Measurements from ENCODE around the gene ZFP92. TPM values are rescaled to one million over a fixed set of nuclear protein-coding genes. Genes with fewer than 3 reads are reported as not detected.
A peak's percentile ranks its signal among the peaks of the same experiment; 100 is the strongest.

ZFP92 gene
- total RNA-seq = 0.96 TPM

GRCh38 chrX:153411255-153411987 is at the start of gene ZFP92:
Gene ZFP92 (plus strand): TSS chrX:153411472. CDS start chrX:153418323, 6,851 bp downstream.
- Histone ChIP-seq H3K9me3 (no peaks in the 10 kb centered on the region), H3K27me3 (peaks cover 5% of the 10 kb centered on the region)

GRCh38 chrX:153361781-153362397 is 49.4 kb upstream of the ZFP92 start:
- H3K9me3 ChIP-seq = no peaks in the 10 kb centered on the region
- DNase-seq (ENCODE audit: low spot score in 2 of 2) = no peak
- intact Hi-C loops (cut with DNase I) = no loop called here
- no peaks in the 10 kb centered on the region for H3K4me1 ChIP-seq
- H3K4me3 ChIP-seq = no peak overlapping the region
- H3K27me3 ChIP-seq = no peaks in the 10 kb centered on the region
- no peaks in the 10 kb centered on the region for H3K36me3 ChIP-seq
- H3K27ac ChIP-seq = no peak overlapping the region
- TF ChIP-seq CTCF (IDR thresholded peaks at IDR 0.05) = no peak

More at GRCh38 chrX:153411255-153411987, at the start of gene ZFP92:
- no peaks in the 10 kb centered on the region for H3K36me3 ChIP-seq
- intact Hi-C loops (cut with DNase I) = no loop called here
- TF ChIP-seq CTCF (IDR thresholded peaks at IDR 0.05) = no peak
- H3K27ac ChIP-seq = no peak within 1 kb of the TSS
- no peak for DNase-seq (ENCODE audit: low spot score in 2 of 2)
- no peaks in the 10 kb centered on the region for H3K4me1 ChIP-seq
- H3K4me3 ChIP-seq = peak within 1 kb of the TSS; percentile 48 to 71

GRCh38 chrX:153365670-153366069 is 45.6 kb upstream of the ZFP92 start:
- intact Hi-C loops (cut with DNase I) = no loop called here
- Histone ChIP-seq H3K4me1 (no peaks in the 10 kb centered on the region), H3K27me3 (no peaks in the 10 kb centered on the region), H3K4me3 (no peak overlapping the region), H3K27ac (no peak overlapping the region), H3K9me3 (no peaks in the 10 kb centered on the region), H3K36me3 (no peaks in the 10 kb centered on the region)
- no peak for DNase-seq (ENCODE audit: low spot score in 2 of 2)
- no peak for TF ChIP-seq CTCF (IDR thresholded peaks at IDR 0.05)

- no peak for TF ChIP-seq CTCF (IDR thresholded peaks at IDR 0.05)
- H3K4me3 ChIP-seq = no peak overlapping the region
- no peak overlapping the region for H3K27ac ChIP-seq
- H3K36me3 ChIP-seq = no peaks in the 10 kb centered on the region
- no peaks in the 10 kb centered on the region for H3K4me1 ChIP-seq
- DNase-seq (ENCODE audit: low spot score in 2 of 2) = no peak
- H3K9me3 ChIP-seq = no peaks in the 10 kb centered on the region
- H3K27me3 ChIP-seq = no peaks in the 10 kb centered on the region
- intact Hi-C loops (cut with DNase I) = no loop called here
These were observed 45.2 kb upstream of the ZFP92 start for GRCh38 chrX:153366119-153366518.

GRCh38 chrX:153366878-153367538 is 44.3 kb upstream of the ZFP92 start:
- H3K27ac ChIP-seq = no peak overlapping the region
- H3K4me3 ChIP-seq = no peak overlapping the region
- no peak for TF ChIP-seq CTCF (IDR thresholded peaks at IDR 0.05)
- DNase-seq (ENCODE audit: low spot score in 2 of 2) = no peak
- no peaks in the 10 kb centered on the region for H3K36me3 ChIP-seq
- intact Hi-C loops (cut with DNase I) = no loop called here
- H3K27me3 ChIP-seq = no peaks in the 10 kb centered on the region
- no peaks in the 10 kb centered on the region for H3K4me1 ChIP-seq
- no peaks in the 10 kb centered on the region for H3K9me3 ChIP-seq
